Measurements from ENCODE around the gene ACY1.

DNA sequence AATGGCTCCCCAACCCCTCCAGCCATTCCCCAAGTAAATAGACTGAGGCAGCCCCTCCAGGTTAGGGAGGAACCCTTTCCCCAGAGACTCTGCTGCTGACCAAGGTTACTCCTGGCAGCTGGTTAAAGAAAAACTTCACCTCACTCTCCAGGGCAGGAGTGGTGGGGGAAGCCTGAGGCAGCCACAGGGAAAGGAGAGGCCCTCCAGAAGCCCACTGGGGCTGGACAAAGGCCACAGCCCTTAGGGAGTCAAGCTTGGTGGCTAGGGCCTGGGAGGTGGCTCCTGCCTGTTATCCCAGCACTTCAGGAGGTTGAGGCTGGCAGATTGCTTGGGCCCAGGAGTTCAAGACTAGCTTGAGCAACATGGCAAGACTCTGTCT lies 923 bp downstream of the ACY1 start:
- no peak for TF ChIP-seq POLR2A (IDR thresholded peaks at IDR 0.05)
- TF ChIP-seq, protein P1, sequence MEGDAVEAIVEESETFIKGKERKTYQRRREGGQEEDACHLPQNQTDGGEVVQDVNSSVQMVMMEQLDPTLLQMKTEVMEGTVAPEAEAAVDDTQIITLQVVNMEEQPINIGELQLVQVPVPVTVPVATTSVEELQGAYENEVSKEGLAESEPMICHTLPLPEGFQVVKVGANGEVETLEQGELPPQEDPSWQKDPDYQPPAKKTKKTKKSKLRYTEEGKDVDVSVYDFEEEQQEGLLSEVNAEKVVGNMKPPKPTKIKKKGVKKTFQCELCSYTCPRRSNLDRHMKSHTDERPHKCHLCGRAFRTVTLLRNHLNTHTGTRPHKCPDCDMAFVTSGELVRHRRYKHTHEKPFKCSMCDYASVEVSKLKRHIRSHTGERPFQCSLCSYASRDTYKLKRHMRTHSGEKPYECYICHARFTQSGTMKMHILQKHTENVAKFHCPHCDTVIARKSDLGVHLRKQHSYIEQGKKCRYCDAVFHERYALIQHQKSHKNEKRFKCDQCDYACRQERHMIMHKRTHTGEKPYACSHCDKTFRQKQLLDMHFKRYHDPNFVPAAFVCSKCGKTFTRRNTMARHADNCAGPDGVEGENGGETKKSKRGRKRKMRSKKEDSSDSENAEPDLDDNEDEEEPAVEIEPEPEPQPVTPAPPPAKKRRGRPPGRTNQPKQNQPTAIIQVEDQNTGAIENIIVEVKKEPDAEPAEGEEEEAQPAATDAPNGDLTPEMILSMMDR (IDR thresholded peaks at IDR 0.05): no peak

Measured in breast epithelium (tissue), 3 donors.